Keratinocyte (primary cell): ENCODE data around the gene COLGALT1. TPM values are rescaled to one million over a fixed set of nuclear protein-coding genes. Genes with fewer than 3 reads are reported as not detected.

Source experiments
- DNase-seq: peaks from one replicate; pipeline ENCODE4 v3.0.0-alpha.2; 2011; ENCODE audit warnings: low read depth, missing footprints, low spot score
- FAIRE-seq: peaks from 2 replicates; lab custom pipeline; 2011; peaks lifted over from hg19 to GRCh38; lab: Jason Lieb, UNC
- H2AFZ ChIP-seq: 2 replicates; pipeline ENCODE4 v1.6.0; 2012; ENCODE audit warnings: low read length, control low read depth, inconsistent platforms; ENCODE audit not compliant: control insufficient read depth
- H3K27ac ChIP-seq: 2 replicates; pipeline ENCODE4 v1.5.1; 2011; ENCODE audit warnings: low read length; ENCODE audit not compliant: control insufficient read depth, insufficient read depth
- H3K27me3 ChIP-seq: 3 replicates; pipeline ENCODE4 v1.6.0; 2011; ENCODE audit warnings: low read length; ENCODE audit not compliant: control insufficient read depth, insufficient read depth; ENCODE audit errors: extremely low read depth
- H3K36me3 ChIP-seq, 2 experiments: 2 replicates in 1 of 2; 3 replicates in 1 of 2; pipeline ENCODE4 v1.5.1; 2011; ENCODE audit warnings: low read length in 2 of 2, mild to moderate bottlenecking in 1 of 2; ENCODE audit not compliant: control insufficient read depth in 2 of 2, insufficient read depth in 2 of 2; ENCODE audit errors: extremely low read depth in 1 of 2
- H3K4me1 ChIP-seq: 3 replicates; pipeline ENCODE4 v1.5.1; 2011; ENCODE audit warnings: low read length; ENCODE audit not compliant: control insufficient read depth, insufficient read depth; ENCODE audit errors: extremely low read depth
- H3K4me2 ChIP-seq: 3 replicates; pipeline ENCODE4 v1.6.0; 2011; ENCODE audit warnings: low read depth, low read length; ENCODE audit not compliant: control insufficient read depth, insufficient read depth; ENCODE audit errors: extremely low read depth
- H3K4me3 ChIP-seq, 3 experiments: fragments of 200-600 bp in 1 of 3; sonication (generic) in 1 of 3; 2 replicates in 2 of 3; 3 replicates in 1 of 3; pipeline ENCODE4 v1.5.1; 2011 to 2016; ENCODE audit warnings: low read length in 3 of 3, mild to moderate bottlenecking in 3 of 3, control low read depth in 2 of 3, inconsistent platforms in 1 of 3, low read depth in 1 of 3, mixed read lengths in 1 of 3, mixed run types in 1 of 3, moderate library complexity in 1 of 3; ENCODE audit not compliant: control insufficient read depth in 2 of 3, insufficient read depth in 2 of 3; ENCODE audit errors: extremely low read depth in 1 of 3
- H3K79me2 ChIP-seq: 2 replicates; pipeline ENCODE4 v1.6.0; 2012; ENCODE audit warnings: low read length; ENCODE audit not compliant: control insufficient read depth, insufficient read depth
- H3K9ac ChIP-seq: 3 replicates; pipeline ENCODE4 v1.6.0; 2011; ENCODE audit warnings: low read length; ENCODE audit not compliant: control insufficient read depth, insufficient read depth; ENCODE audit errors: extremely low read depth
- H3K9me1 ChIP-seq: 3 replicates; pipeline ENCODE4 v1.6.0; 2011; ENCODE audit warnings: low read length; ENCODE audit not compliant: control insufficient read depth, insufficient read depth; ENCODE audit errors: extremely low read depth
- H3K9me3 ChIP-seq: 2 replicates; pipeline ENCODE4 v1.5.1; 2012; ENCODE audit warnings: low read depth, low read length; ENCODE audit not compliant: control insufficient read depth
- H4K20me1 ChIP-seq: 3 replicates; pipeline ENCODE4 v1.6.0; 2011; ENCODE audit warnings: low read length; ENCODE audit not compliant: control insufficient read depth, insufficient read depth; ENCODE audit errors: extremely low read depth
- EZH2 ChIP-seq: IDR thresholded peaks from one replicate; pipeline ENCODE4 v1.6.1; 2012; ENCODE audit warnings: inconsistent platforms, mild to moderate bottlenecking, low read length, moderate library complexity
- dilution Hi-C: fragments of 300-500 bp; cut with MboI; formaldehyde crosslinking; loops from one replicate; pipeline ENCODE4 v1.7.0; 2020; ENCODE audit warnings: low sequenced_read_pairs; ENCODE audit not compliant: extremely low pct_ligation_motif_present
- polyA plus RNA-seq, 5 experiments: library from polyadenylated mRNA; depleted of rRNA in 3 of 5; stranded (reverse) in 3 of 5; stranded (forward) in 1 of 5; unstranded in 1 of 5; fragments of >200 nt; gene quantifications; 1 replicate in 1 of 5; 2 replicates in 3 of 5; 3 replicates in 1 of 5; pipeline versions ENCODE4 v1.2.1 to v1.2.3, GENCODE V29; 2011 to 2012; ENCODE audit warnings: missing spikeins in 2 of 5, low read depth in 1 of 5, low replicate concordance in 1 of 5
- TF ChIP-seq, protein P1 (sequence below), 3 experiments: IDR thresholded peaks in 1 of 3; conservative IDR thresholded peaks in 1 of 3; optimal IDR thresholded peaks in 1 of 3; 2 replicates in 2 of 3; 3 replicates in 1 of 3; pipeline versions ENCODE3 to v1.5.1; 2011; ENCODE audit warnings: low read length in 3 of 3, mild to moderate bottlenecking in 3 of 3, moderate library complexity in 2 of 3, control low read depth in 1 of 3, inconsistent platforms in 1 of 3; ENCODE audit not compliant: insufficient read depth in 2 of 3; ENCODE audit errors: extremely low read depth in 1 of 3

Gene COLGALT1
- polyA plus RNA-seq, 1 donor (not counting 4 experiments of a cell fraction or from before 2014, with no cell fraction given) = 89.4 TPM

DNA sequence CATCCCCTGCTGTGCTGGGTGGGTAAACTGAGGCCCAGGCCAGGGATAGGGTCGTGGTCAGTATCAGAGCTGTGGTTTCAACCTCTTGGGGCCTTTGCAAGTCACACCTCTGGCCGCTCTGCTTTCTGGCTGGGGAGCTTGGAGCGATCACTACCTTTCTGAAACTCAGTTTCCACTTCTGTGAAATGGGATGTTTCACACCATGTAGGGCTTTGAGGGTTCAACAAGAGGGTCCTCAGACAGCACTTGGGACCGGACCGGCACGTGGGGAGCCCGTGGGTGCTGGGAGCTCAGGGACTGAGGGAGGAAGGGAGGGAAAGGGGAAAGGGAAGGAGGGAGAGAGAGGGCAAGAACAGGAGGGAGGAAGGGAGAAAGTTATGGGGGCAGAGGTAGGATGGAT lies 22.9 kb upstream of the COLGALT1 start:
- H3K9ac ChIP-seq = no peak overlapping the region
- no peaks in the 10 kb centered on the region for H3K4me1 ChIP-seq
- H3K79me2 ChIP-seq = no peaks in the 10 kb centered on the region
- no peak for TF ChIP-seq EZH2
- no peak overlapping the region for H3K27ac ChIP-seq
- no peaks in the 10 kb centered on the region for H3K9me3 ChIP-seq
- no peak overlapping the region for H3K4me3 ChIP-seq
- no peak for DNase-seq
- H3K36me3 ChIP-seq = no peaks in the 10 kb centered on the region
- no peak overlapping the region for H2AFZ ChIP-seq
- dilution Hi-C loops = no loop called here
- no peaks in the 10 kb centered on the region for H4K20me1 ChIP-seq
- no peak overlapping the region for H3K4me2 ChIP-seq
- H3K9me1 ChIP-seq = no peaks in the 10 kb centered on the region
- no peak for FAIRE-seq
- peaks cover 6% of the 10 kb centered on the region for H3K27me3 ChIP-seq

DNA sequence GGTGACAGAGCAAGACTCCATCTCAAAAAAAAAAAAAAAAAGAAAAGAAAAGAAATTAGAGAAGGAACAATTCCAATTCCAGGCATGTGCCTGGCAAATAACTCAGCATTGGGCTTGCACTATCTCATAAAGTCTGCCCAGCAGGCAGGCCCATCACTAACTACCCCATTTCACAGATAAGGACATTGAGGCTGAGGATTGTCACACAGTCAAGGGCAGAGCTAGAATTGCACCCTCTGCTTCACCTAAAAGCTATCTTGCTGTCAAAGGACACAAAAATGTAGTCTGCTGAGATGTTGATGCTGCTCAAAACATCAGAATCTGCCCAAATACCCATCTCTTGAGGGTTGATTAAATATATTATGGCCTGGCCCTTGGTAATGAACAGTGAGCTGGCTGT lies 20.7 kb upstream of the COLGALT1 start:
- FAIRE-seq = no peak
- H2AFZ ChIP-seq = no peak overlapping the region
- TF ChIP-seq, protein P1, sequence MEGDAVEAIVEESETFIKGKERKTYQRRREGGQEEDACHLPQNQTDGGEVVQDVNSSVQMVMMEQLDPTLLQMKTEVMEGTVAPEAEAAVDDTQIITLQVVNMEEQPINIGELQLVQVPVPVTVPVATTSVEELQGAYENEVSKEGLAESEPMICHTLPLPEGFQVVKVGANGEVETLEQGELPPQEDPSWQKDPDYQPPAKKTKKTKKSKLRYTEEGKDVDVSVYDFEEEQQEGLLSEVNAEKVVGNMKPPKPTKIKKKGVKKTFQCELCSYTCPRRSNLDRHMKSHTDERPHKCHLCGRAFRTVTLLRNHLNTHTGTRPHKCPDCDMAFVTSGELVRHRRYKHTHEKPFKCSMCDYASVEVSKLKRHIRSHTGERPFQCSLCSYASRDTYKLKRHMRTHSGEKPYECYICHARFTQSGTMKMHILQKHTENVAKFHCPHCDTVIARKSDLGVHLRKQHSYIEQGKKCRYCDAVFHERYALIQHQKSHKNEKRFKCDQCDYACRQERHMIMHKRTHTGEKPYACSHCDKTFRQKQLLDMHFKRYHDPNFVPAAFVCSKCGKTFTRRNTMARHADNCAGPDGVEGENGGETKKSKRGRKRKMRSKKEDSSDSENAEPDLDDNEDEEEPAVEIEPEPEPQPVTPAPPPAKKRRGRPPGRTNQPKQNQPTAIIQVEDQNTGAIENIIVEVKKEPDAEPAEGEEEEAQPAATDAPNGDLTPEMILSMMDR (optimal IDR thresholded peaks at IDR 0.05 in 1 of 3, IDR thresholded peaks at IDR 0.05 in 1 of 3, conservative IDR thresholded peaks at IDR 0.05 in 1 of 3; ENCODE audit: extremely low read depth in 1 of 3, insufficient read depth in 2 of 3, low read length in 3 of 3) = no peak
- no peak for TF ChIP-seq EZH2
- dilution Hi-C loops = no loop called here
- H3K4me3 ChIP-seq = no peak overlapping the region
- H3K9me1 ChIP-seq = no peaks in the 10 kb centered on the region
- DNase-seq = no peak
- H3K4me1 ChIP-seq = peaks cover 7% of the 10 kb centered on the region
- no peak overlapping the region for H3K27ac ChIP-seq
- H3K9ac ChIP-seq = no peak overlapping the region
- H3K4me2 ChIP-seq = no peak overlapping the region
- peaks cover 16% of the 10 kb centered on the region for H3K27me3 ChIP-seq
- H4K20me1 ChIP-seq = no peaks in the 10 kb centered on the region
- no peaks in the 10 kb centered on the region for H3K36me3 ChIP-seq
- H3K79me2 ChIP-seq = no peaks in the 10 kb centered on the region
- H3K9me3 ChIP-seq = no peaks in the 10 kb centered on the region

DNA sequence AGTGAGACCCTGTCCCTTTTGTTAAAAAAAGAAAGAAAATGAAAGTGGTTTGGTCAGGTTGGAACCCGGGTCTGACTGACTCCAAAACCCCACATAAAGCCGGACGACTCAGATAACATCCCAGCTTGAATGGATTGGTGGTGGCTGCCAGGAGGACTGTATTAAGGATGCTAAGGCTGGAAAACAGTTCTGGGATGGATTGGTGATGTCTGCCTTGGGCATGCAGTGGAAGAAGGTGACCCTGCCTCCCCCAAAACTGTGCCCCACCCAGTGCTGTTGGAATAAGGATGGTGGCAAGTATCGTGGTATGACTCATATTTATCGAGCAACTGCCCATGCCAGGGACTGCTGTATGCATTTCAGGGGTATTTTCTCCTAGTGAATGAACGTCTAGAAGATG lies 18.5 kb upstream of the COLGALT1 start:
- Histone ChIP-seq H3K9me3 (no peaks in the 10 kb centered on the region), H3K4me1 (peaks cover 7% of the 10 kb centered on the region), H2AFZ (no peak overlapping the region), H3K27ac (no peak overlapping the region), H4K20me1 (no peaks in the 10 kb centered on the region), H3K4me3 (no peak overlapping the region), H3K4me2 (no peak overlapping the region), H3K79me2 (no peaks in the 10 kb centered on the region), H3K27me3 (peaks cover 16% of the 10 kb centered on the region), H3K36me3 (no peaks in the 10 kb centered on the region), H3K9me1 (no peaks in the 10 kb centered on the region), H3K9ac (no peak overlapping the region)
- dilution Hi-C loops = no loop called here
- no peak for TF ChIP-seq EZH2
- TF ChIP-seq, protein P1 (optimal IDR thresholded peaks at IDR 0.05 in 1 of 3, IDR thresholded peaks at IDR 0.05 in 1 of 3, conservative IDR thresholded peaks at IDR 0.05 in 1 of 3; ENCODE audit: extremely low read depth in 1 of 3, insufficient read depth in 2 of 3, low read length in 3 of 3) = no peak
- FAIRE-seq (no peak), DNase-seq (no peak)
